ENCODE results near the gene CADM2.

CADM2 gene

DNA sequence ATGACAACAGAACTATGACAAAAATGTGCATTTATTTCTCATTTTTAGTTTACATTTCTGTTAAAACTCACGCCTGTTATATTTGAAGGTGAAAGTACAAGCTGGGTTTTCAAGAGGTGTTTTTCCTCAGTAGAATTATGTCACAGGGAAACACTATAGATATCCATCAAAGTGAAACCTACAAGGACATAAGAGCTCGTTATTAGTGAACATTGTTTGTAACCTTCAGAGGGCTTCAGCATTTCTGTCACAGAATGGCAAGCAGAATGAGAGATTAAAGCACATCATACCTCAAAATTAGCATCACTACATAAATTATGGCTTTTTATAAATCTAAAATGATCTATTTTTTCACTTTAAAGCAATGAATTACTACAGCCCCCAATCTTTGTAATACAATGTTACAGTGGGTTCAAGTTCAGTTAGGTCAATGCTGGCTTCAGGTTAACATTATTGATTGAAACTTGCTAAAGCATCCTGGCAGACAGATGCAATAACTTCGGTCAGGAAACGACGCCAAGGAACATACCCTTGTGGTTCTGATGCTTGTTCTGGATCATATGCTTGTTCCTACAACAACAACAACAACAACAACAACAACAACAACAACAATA is 405.6 kb downstream of the CADM2 start:
- DNase-seq (ENCODE audit: low read depth), result no peak
- TF ChIP-seq, protein P1, sequence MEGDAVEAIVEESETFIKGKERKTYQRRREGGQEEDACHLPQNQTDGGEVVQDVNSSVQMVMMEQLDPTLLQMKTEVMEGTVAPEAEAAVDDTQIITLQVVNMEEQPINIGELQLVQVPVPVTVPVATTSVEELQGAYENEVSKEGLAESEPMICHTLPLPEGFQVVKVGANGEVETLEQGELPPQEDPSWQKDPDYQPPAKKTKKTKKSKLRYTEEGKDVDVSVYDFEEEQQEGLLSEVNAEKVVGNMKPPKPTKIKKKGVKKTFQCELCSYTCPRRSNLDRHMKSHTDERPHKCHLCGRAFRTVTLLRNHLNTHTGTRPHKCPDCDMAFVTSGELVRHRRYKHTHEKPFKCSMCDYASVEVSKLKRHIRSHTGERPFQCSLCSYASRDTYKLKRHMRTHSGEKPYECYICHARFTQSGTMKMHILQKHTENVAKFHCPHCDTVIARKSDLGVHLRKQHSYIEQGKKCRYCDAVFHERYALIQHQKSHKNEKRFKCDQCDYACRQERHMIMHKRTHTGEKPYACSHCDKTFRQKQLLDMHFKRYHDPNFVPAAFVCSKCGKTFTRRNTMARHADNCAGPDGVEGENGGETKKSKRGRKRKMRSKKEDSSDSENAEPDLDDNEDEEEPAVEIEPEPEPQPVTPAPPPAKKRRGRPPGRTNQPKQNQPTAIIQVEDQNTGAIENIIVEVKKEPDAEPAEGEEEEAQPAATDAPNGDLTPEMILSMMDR (conservative IDR thresholded peaks at IDR 0.05; ENCODE audit: low read depth, low read length), result no peak
- H3K4me3 ChIP-seq (ENCODE audit: low read depth, low read length), result no peak overlapping the region

DNA sequence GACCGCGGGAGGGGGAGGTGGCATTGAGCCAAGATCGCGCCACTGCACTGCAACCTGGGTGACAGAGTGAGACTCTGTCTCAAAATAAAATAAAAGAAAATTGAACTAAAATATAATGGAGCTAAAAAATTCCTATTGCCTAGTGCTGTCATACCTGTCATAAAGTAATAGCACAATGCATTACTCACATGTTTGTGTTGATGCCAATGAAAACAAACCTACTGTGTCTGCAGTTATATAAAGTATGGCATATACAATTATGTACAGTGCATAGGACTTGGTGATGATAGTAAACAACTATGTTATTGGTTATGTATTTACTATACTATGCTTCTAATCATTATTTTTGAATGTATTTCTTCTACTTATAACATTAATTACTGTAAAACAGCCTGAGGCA is 411.6 kb downstream of the CADM2 start:
- TF ChIP-seq, protein P1 (conservative IDR thresholded peaks at IDR 0.05; ENCODE audit: low read depth, low read length), result no peak
- H3K4me3 ChIP-seq (ENCODE audit: low read depth, low read length), result no peak overlapping the region
- DNase-seq (ENCODE audit: low read depth), result no peak

DNA sequence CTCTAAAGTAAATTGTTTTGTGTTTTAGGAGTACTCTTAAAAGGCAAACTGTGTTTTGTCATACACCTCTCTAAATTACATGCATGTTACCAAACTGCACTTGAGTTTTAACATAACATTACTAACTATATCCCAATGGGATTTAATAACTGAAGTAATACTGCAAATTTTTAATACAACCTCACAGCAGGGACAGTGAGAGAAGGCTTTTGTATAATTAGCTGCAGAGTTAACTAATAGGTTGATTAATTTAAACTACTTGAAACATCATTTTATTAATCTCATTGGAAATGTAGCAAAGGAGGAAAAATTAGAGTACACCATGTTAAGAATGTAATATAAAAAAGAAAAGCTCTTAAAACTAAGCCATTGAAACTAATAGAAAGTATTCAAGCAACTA is 417.3 kb downstream of the CADM2 start:
- TF ChIP-seq, protein P1 (conservative IDR thresholded peaks at IDR 0.05; ENCODE audit: low read depth, low read length), result no peak
- H3K4me3 ChIP-seq (ENCODE audit: low read depth, low read length), result no peak overlapping the region
- no peak for DNase-seq (ENCODE audit: low read depth)

DNA sequence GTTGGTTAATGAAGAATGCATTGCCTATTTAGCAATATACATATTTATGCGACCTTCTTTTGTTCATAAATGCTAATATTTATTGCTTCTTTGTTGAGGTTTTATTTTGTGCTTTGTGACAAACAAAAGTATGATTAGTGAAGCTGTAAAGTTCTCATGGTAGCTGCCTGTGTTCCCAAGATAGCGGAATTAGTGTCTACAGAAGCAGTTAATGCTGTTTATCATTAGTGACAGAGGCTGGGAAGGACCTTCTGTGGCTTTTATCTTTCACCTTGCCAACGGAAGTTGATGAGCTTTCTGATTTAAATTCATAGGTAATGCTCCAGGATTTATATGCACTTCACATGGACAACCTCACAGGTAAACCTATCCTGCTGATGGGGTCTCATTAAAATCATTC is 418.3 kb downstream of the CADM2 start:
- no peak for DNase-seq (ENCODE audit: low read depth)
- no peak overlapping the region for H3K4me3 ChIP-seq (ENCODE audit: low read depth, low read length)
- TF ChIP-seq, protein P1 (conservative IDR thresholded peaks at IDR 0.05; ENCODE audit: low read depth, low read length), result no peak

DNA sequence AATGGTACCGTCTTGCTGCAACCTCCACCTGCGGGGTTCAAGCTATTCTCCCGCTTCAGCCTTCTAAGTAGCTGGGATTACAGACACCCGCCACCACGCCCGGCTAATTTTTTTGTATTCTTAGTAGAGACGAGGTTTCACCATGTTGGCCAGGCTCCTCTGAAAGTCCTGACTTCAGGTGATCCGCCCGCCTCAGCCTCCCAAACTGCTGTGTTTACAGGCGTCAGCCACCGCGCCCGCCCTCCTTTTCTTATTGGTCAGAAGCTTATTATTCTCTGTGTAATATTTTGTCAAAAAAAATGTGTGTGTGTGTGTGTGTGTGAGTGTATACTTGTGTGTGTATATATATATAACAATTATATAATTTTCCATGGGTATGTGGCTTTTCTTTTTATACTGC is 425.6 kb downstream of the CADM2 start:
- TF ChIP-seq, protein P1 (conservative IDR thresholded peaks at IDR 0.05; ENCODE audit: low read depth, low read length), result no peak
- H3K4me3 ChIP-seq (ENCODE audit: low read depth, low read length), result no peak overlapping the region
- DNase-seq (ENCODE audit: low read depth), result no peak

DNA sequence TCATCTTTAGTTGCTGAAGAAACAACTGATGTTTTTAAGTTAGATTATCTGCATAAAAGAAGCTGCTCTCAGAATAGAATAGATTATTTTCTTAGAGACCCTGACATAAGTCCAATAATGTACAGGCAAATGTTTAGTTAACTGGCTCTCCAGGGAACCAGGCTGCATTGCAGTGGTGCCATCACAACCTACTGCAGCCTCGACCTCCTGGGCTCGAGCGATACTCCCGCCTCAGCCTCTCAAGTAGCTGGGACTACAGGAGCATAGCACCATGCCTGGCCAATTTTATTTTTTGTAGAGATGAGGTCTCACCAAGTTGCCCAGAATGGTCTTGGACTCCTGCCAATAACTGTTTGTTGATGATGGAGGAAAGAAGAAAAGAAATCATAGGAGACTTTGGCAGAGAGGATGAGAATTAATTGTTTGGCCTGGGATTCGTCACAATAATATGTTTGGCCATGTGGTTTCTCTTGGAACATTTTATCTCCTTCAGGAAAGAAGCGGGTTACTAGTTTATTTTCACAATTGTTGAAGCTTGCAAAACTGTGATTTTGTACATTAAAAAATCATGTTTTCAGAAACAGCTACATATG is 429.2 kb downstream of the CADM2 start:
- DNase-seq (ENCODE audit: low read depth), result peak; percentile 1
- H3K4me3 ChIP-seq (ENCODE audit: low read depth, low read length), result no peak overlapping the region
- TF ChIP-seq, protein P1 (conservative IDR thresholded peaks at IDR 0.05; ENCODE audit: low read depth, low read length), result no peak

DNA sequence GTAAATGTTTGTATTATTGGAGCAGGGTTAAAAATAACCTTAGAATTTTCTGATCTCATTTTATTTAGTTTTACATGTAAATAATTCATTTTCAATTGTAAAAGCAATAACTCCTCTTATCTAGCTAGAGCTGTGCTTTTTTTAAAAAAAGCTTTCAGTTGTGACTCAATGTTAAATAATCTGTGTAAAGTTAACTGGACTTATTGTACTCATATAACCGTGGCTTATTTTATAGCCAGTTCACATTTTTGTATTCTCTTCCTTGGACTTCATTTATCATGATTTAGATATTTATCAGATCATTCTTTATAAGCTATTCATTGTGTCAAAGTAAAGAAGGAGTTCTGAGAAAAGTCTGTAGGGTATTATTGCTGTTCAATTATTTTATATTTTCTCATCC is 435.6 kb downstream of the CADM2 start:
- DNase-seq (ENCODE audit: low read depth), result peak; percentile 2
- TF ChIP-seq, protein P1 (conservative IDR thresholded peaks at IDR 0.05; ENCODE audit: low read depth, low read length), result no peak
- H3K4me3 ChIP-seq (ENCODE audit: low read depth, low read length), result no peak overlapping the region

Measured in choroid plexus epithelial cell (primary cell).